ENCODE data around the gene PTPN21. TPM values are rescaled to one million over a fixed set of nuclear protein-coding genes. Genes with fewer than 3 reads are reported as not detected.

The PTPN21 gene
- total RNA-seq, 1 experiment from 2014 or later, result 27.7 TPM

- Histone ChIP-seq H3K4me3 (ENCODE audit: low read depth, low read length) (no peak overlapping the region), H3K4me1 (peaks cover 14% of the 10 kb centered on the region; the same call in 1 of the 2 replicates), H3K27me3 (replicated peaks; ENCODE audit: control insufficient read depth, insufficient read depth, low read length) (no peaks in the 10 kb centered on the region), H3K9me3 (no peaks in the 10 kb centered on the region), H3K36me3 (ENCODE audit: control insufficient read depth, insufficient read depth, low read length) (no peaks in the 10 kb centered on the region)
- intact Hi-C loops (cut with micrococcal nuclease; ENCODE audit: unreplicated experiment), result no loop called here
- no peak for TF ChIP-seq CTCF (IDR thresholded peaks at IDR 0.05; ENCODE audit: insufficient read depth in 1 of 2, low read depth in 1 of 2, low read length in 1 of 2, severe bottlenecking in 1 of 2, unreplicated experiment in 1 of 2)
- CTCF ChIA-PET, result interaction anchor here (1.9 kb wide), 1 partner anchor 66 kb away, joined by 11 read pairs; no protein-coding TSS in a partner anchor
- peaks cover 19% of the 10 kb centered on the region for H3K4me1 Mint-ChIP-seq (ENCODE audit: low read depth, unreplicated experiment)
- POLR2A ChIA-PET, result no interaction called here
- no peaks in the 10 kb centered on the region for H3K9me3 Mint-ChIP-seq (ENCODE audit: unreplicated experiment)
- BruUV-seq (replicated peaks), result no TSS peak
- no peaks in the 10 kb centered on the region for H3K27me3 Mint-ChIP-seq (ENCODE audit: insufficient read depth, unreplicated experiment)
- H3K4me3 Mint-ChIP-seq (ENCODE audit: unreplicated experiment), result no peak overlapping the region
- peak overlapping the region; percentile 24 for H3K27ac Mint-ChIP-seq (ENCODE audit: unreplicated experiment)
- peaks cover 11% of the 10 kb centered on the region for H3K36me3 Mint-ChIP-seq (ENCODE audit: insufficient read depth, unreplicated experiment)
- DNase-seq, result peak in 1 of 2 experiments; percentile 9
These were observed 61.2 kb downstream of the PTPN21 start for GRCh38 chr14:88493392-88494185.

GRCh38 chr14:88492272-88493089 is 62.3 kb downstream of the PTPN21 start:
- CTCF ChIA-PET, result interaction anchor here (1.2 to 1.9 kb wide), 2 partner anchors 68 kb away, joined by 6 to 11 read pairs; no protein-coding TSS in a partner anchor
- H3K4me3 Mint-ChIP-seq (ENCODE audit: unreplicated experiment), result no peak overlapping the region
- H3K27me3 Mint-ChIP-seq (ENCODE audit: insufficient read depth, unreplicated experiment), result no peaks in the 10 kb centered on the region
- H3K4me1 Mint-ChIP-seq (ENCODE audit: low read depth, unreplicated experiment), result peaks cover 19% of the 10 kb centered on the region
- intact Hi-C loops (cut with micrococcal nuclease; ENCODE audit: unreplicated experiment), result loop anchor here (1.0 kb wide), 4 partner anchors 24 to 521 kb away; no protein-coding TSS in a partner anchor
- H3K9me3 Mint-ChIP-seq (ENCODE audit: unreplicated experiment), result no peaks in the 10 kb centered on the region
- peaks cover 11% of the 10 kb centered on the region for H3K36me3 Mint-ChIP-seq (ENCODE audit: insufficient read depth, unreplicated experiment)
- Histone ChIP-seq H3K27me3 (replicated peaks; ENCODE audit: control insufficient read depth, insufficient read depth, low read length) (no peaks in the 10 kb centered on the region), H3K4me3 (ENCODE audit: low read depth, low read length) (no peak overlapping the region), H3K9me3 (no peaks in the 10 kb centered on the region), H3K4me1 (peaks cover 14% of the 10 kb centered on the region; the same call in 1 of the 2 replicates), H3K36me3 (ENCODE audit: control insufficient read depth, insufficient read depth, low read length) (no peaks in the 10 kb centered on the region)
- peak; percentile 73 to 88 for DNase-seq
- peak overlapping the region; percentile 7 for H3K27ac Mint-ChIP-seq (ENCODE audit: unreplicated experiment)
- BruUV-seq (replicated peaks), result no TSS peak
- peak; percentile 79 to 88 for TF ChIP-seq CTCF (IDR thresholded peaks at IDR 0.05; ENCODE audit: insufficient read depth in 1 of 2, low read depth in 1 of 2, low read length in 1 of 2, severe bottlenecking in 1 of 2, unreplicated experiment in 1 of 2)
- POLR2A ChIA-PET, result no interaction called here

- Histone ChIP-seq H3K36me3 (ENCODE audit: control insufficient read depth, insufficient read depth, low read length) (no peaks in the 10 kb centered on the region), H3K27me3 (replicated peaks; ENCODE audit: control insufficient read depth, insufficient read depth, low read length) (no peaks in the 10 kb centered on the region), H3K4me3 (ENCODE audit: low read depth, low read length) (no peak overlapping the region), H3K4me1 (peaks cover 14% of the 10 kb centered on the region; the same call in 1 of the 2 replicates), H3K9me3 (no peaks in the 10 kb centered on the region)
- Mint-ChIP-seq H3K4me1 (ENCODE audit: low read depth, unreplicated experiment) (peaks cover 19% of the 10 kb centered on the region), H3K27ac (ENCODE audit: unreplicated experiment) (no peak overlapping the region), H3K36me3 (ENCODE audit: insufficient read depth, unreplicated experiment) (peaks cover 11% of the 10 kb centered on the region), H3K27me3 (ENCODE audit: insufficient read depth, unreplicated experiment) (no peaks in the 10 kb centered on the region), H3K4me3 (ENCODE audit: unreplicated experiment) (no peak overlapping the region), H3K9me3 (ENCODE audit: unreplicated experiment) (no peaks in the 10 kb centered on the region)
- intact Hi-C loops (cut with micrococcal nuclease; ENCODE audit: unreplicated experiment), result no loop called here
- CTCF ChIA-PET, result no interaction called here
- POLR2A ChIA-PET, result no interaction called here
- TF ChIP-seq CTCF (IDR thresholded peaks at IDR 0.05; ENCODE audit: insufficient read depth in 1 of 2, low read depth in 1 of 2, low read length in 1 of 2, severe bottlenecking in 1 of 2, unreplicated experiment in 1 of 2), result no peak
- no TSS peak for BruUV-seq (replicated peaks)
- peak in 1 of 2 experiments; percentile 10 for DNase-seq
These were observed 64.6 kb downstream of the PTPN21 start for GRCh38 chr14:88490168-88490567.

Measured in Caco-2 (cell line).